ENCODE results near the gene ASCL1.

Gene ASCL1

GRCh38 chr12:102957339-102958050 lies at the start of gene ASCL1:
ASCL1 (plus strand) TSS chr12:102957674; CDS start chr12:102958245, 571 bp downstream.
- no peak for DNase-seq (ENCODE audit: low read depth in 3 of 3)

GRCh38 chr12:102907918-102908317 lies 49.6 kb upstream of the ASCL1 start:
- DNase-seq (ENCODE audit: low read depth in 3 of 3), result no peak

- DNase-seq (ENCODE audit: low read depth in 3 of 3), result no peak
Measured at GRCh38 chr12:102910137-102910536, 47.3 kb upstream of the ASCL1 start.

- DNase-seq (ENCODE audit: low read depth in 3 of 3), result no peak
Measured at GRCh38 chr12:102910792-102911191, 46.7 kb upstream of the ASCL1 start.

GRCh38 chr12:102911320-102911719 lies 46.2 kb upstream of the ASCL1 start:
- DNase-seq (ENCODE audit: low read depth in 3 of 3), result no peak

GRCh38 chr12:102912258-102912657 lies 45.2 kb upstream of the ASCL1 start:
- no peak for DNase-seq (ENCODE audit: low read depth in 3 of 3)

- DNase-seq (ENCODE audit: low read depth in 3 of 3), result no peak
Measured at GRCh38 chr12:102913453-102914226, 43.8 kb upstream of the ASCL1 start.

GRCh38 chr12:102916252-102917025 lies 41.0 kb upstream of the ASCL1 start:
- no peak for DNase-seq (ENCODE audit: low read depth in 3 of 3)

GRCh38 chr12:102917026-102917787 lies 40.3 kb upstream of the ASCL1 start, which contains the start of gene PAH:
PAH (minus strand) TSS chr12:102917244; CDS start chr12:102917130, 114 bp downstream.
- peak in 1 of 3 experiments; percentile 1 for DNase-seq (ENCODE audit: low read depth in 3 of 3)

- no peak for DNase-seq (ENCODE audit: low read depth in 3 of 3)
Measured at GRCh38 chr12:102918840-102919239, 38.6 kb upstream of the ASCL1 start.

GRCh38 chr12:102920271-102920670 lies 37.2 kb upstream of the ASCL1 start:
- no peak for DNase-seq (ENCODE audit: low read depth in 3 of 3)

GRCh38 chr12:102921240-102921639 lies 36.2 kb upstream of the ASCL1 start:
- no peak for DNase-seq (ENCODE audit: low read depth in 3 of 3)

GRCh38 chr12:102927220-102927619 lies 30.3 kb upstream of the ASCL1 start:
- DNase-seq (ENCODE audit: low read depth in 3 of 3), result no peak

GRCh38 chr12:102933168-102933567 lies 24.3 kb upstream of the ASCL1 start:
- no peak for DNase-seq (ENCODE audit: low read depth in 3 of 3)

GRCh38 chr12:102939059-102939458 lies 18.4 kb upstream of the ASCL1 start:
- DNase-seq (ENCODE audit: low read depth in 3 of 3), result no peak

GRCh38 chr12:102939670-102940222 lies 17.7 kb upstream of the ASCL1 start:
- DNase-seq (ENCODE audit: low read depth in 3 of 3), result no peak

GRCh38 chr12:102946042-102946441 lies 11.4 kb upstream of the ASCL1 start:
- DNase-seq (ENCODE audit: low read depth in 3 of 3), result no peak

- DNase-seq (ENCODE audit: low read depth in 3 of 3), result peak in 2 of 3 experiments; percentile 24 to 53
Measured at GRCh38 chr12:102948941-102949352, 8.5 kb upstream of the ASCL1 start.

GRCh38 chr12:102950107-102950949 lies 7.1 kb upstream of the ASCL1 start:
- no peak for DNase-seq (ENCODE audit: low read depth in 3 of 3)

GRCh38 chr12:102950950-102951619 lies 6.4 kb upstream of the ASCL1 start:
- no peak for DNase-seq (ENCODE audit: low read depth in 3 of 3)

Measured in stimulated activated CD4-positive, alpha-beta T cell treated with anti-CD3 and anti-CD28 coated beads, TNF-alpha, amount 100 ng/mL, for 24 hours (primary cell).